K562 (cell line): ENCODE measurements around the gene RRBP1. TPM values are rescaled to one million over a fixed set of nuclear protein-coding genes. Genes with fewer than 3 reads are reported as not detected.

Experiments
- ZNF274 ChIP-seq: IDR thresholded peaks from 2 replicates; pipeline ENCODE4 v1.6.1; 2011; ENCODE audit warnings: low read depth, mild to moderate bottlenecking, low read length, moderate library complexity, borderline replicate concordance
- polyA plus RNA-seq, 8 experiments: library from polyadenylated mRNA; depleted of rRNA in 4 of 8; stranded (reverse) in 5 of 8; unstranded in 3 of 8; fragments of >200 nt; fragmentation: Nextera tagmentation in 2 of 8; fragmentation: Illumina TruSeq in 1 of 8; extraction: Ambion mirVana in 2 of 8; extraction: Trizol in 1 of 8; gene quantifications; 2 replicates each; pipeline versions ENCODE4 v1.2.1 to v1.2.3, GENCODE V29; 2011 to 2014; ENCODE audit warnings: inconsistent platforms in 1 of 8, missing spikeins in 1 of 8
- total RNA-seq, 7 experiments: library from RNA; depleted of rRNA in 6 of 7; stranded (reverse); fragments of >200 nt in 6 of 7; fragmentation: Illumina TruSeq in 2 of 7; extraction: Trizol in 2 of 7; gene quantifications; 2 replicates each; pipeline versions ENCODE4 v1.2.1 to v1.2.3, GENCODE V29; 2011 to 2021; ENCODE audit warnings: low replicate concordance in 1 of 7
- TF ChIP-seq, protein P1 (sequence below): fragments of 450-650 bp; IDR thresholded peaks from 2 replicates; pipeline ENCODE4 v1.6.1; 2018; ENCODE audit not compliant: partially characterized antibody
- TF ChIP-seq, protein P2 (sequence below): fragments of 250-450 bp; sonication (Bioruptor Pico); IDR thresholded peaks from 2 replicates; pipeline ENCODE4 v1.5.0; 2020; ENCODE audit warnings: mild to moderate bottlenecking, borderline replicate concordance

The RRBP1 gene
- total and polyA plus RNA-seq, 9 of the 15 experiments (the other 6 are each of a cell fraction or from before 2014, with no cell fraction given) = 0.84 to 32.0 (median 17.6) TPM

DNA sequence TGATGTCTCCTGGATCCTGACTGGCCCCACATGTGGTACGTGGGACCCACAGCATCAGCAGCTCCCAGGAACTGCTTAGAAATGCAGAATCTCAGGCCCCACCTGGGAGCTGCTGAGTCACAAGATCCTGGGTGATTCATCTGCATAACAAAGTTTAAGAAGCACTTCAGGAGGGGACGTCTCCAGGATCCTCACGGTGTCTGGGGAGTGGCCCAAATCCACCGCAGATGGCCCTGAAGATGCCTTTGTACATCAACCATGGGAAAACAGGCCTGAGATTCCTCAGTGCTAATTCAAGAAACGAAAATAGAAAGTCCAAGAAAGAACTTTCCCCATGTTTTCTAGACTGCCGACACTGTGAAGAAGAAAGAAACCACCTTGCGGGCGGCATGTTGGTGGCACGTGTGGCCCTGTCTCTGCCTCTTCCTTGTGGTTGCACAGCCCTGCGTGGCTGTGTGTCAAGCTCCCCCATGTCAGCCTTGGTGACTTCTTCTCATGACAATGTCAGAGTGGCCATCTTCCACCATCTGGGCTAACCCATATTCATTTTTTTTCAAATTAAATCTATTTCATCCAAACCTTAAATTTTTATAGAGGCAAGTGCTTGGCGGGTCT, 26.1 kb downstream of the RRBP1 start (continued):
- TF ChIP-seq, protein P1, sequence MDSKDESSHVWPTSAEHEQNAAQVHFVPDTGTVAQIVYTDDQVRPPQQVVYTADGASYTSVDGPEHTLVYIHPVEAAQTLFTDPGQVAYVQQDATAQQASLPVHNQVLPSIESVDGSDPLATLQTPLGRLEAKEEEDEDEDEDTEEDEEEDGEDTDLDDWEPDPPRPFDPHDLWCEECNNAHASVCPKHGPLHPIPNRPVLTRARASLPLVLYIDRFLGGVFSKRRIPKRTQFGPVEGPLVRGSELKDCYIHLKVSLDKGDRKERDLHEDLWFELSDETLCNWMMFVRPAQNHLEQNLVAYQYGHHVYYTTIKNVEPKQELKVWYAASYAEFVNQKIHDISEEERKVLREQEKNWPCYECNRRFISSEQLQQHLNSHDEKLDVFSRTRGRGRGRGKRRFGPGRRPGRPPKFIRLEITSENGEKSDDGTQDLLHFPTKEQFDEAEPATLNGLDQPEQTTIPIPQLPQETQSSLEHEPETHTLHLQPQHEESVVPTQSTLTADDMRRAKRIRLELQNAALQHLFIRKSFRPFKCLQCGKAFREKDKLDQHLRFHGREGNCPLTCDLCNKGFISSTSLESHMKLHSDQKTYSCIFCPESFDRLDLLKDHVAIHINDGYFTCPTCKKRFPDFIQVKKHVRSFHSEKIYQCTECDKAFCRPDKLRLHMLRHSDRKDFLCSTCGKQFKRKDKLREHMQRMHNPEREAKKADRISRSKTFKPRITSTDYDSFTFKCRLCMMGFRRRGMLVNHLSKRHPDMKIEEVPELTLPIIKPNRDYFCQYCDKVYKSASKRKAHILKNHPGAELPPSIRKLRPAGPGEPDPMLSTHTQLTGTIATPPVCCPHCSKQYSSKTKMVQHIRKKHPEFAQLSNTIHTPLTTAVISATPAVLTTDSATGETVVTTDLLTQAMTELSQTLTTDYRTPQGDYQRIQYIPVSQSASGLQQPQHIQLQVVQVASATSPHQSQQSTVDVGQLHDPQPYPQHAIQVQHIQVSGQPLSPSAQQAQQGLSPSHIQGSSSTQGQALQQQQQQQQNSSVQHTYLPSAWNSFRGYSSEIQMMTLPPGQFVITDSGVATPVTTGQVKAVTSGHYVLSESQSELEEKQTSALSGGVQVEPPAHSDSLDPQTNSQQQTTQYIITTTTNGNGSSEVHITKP = no peak
- TF ChIP-seq, protein P2, sequence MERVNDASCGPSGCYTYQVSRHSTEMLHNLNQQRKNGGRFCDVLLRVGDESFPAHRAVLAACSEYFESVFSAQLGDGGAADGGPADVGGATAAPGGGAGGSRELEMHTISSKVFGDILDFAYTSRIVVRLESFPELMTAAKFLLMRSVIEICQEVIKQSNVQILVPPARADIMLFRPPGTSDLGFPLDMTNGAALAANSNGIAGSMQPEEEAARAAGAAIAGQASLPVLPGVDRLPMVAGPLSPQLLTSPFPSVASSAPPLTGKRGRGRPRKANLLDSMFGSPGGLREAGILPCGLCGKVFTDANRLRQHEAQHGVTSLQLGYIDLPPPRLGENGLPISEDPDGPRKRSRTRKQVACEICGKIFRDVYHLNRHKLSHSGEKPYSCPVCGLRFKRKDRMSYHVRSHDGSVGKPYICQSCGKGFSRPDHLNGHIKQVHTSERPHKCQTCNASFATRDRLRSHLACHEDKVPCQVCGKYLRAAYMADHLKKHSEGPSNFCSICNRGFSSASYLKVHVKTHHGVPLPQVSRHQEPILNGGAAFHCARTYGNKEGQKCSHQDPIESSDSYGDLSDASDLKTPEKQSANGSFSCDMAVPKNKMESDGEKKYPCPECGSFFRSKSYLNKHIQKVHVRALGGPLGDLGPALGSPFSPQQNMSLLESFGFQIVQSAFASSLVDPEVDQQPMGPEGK (CRISPR knock-in tag) = no peak
- no peak for TF ChIP-seq ZNF274
